CD4-positive, alpha-beta T cell treated with Interleukin-4 for 1 hour (primary cell): ENCODE data around the gene SNX15.

Source experiments
- DNase-seq, 2 donors: peaks; one replicate each; pipeline ENCODE4 v3.0.0-alpha.2; 2020 to 2022

Gene SNX15

DNA sequence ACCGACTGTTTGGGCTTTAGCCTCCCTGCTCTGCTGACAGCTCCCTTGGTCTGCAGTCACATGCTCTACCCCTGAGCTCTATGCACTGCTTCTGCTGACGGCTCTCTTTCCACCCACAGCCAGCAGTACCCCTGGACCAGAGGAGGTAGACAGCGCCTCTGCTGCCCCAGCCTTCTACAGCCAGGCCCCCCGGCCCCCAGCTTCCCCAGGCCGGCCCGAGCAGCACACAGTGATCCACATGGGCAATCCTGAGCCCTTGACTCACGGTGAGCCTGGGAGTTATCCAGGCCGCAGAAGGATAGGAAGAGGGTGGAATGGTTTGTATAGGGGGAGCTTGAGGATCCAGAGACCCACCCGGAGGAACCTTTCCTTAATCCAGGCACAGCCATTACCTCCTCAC lies 59.6 kb downstream of the SNX15 start:
- DNase-seq, result no peak

DNA sequence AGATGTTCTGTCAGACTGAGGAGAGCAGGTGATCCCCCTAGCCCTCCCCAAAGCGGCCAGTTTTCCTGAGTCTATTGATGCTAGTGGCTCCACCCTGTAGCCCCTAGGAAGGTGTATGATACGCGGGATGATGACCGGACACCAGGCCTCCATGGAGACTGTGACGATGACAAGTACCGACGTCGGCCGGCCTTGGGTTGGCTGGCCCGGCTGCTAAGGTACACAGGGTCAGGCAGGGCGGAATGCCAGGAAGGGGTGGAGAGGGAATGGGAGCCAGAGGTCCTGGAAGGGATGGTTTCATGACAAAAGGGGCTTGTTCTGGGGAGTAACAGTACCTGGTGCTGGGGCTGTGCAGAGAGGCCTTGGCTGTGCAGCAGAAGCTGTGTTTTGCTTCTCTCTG lies 60.0 kb downstream of the SNX15 start:
- no peak for DNase-seq

DNA sequence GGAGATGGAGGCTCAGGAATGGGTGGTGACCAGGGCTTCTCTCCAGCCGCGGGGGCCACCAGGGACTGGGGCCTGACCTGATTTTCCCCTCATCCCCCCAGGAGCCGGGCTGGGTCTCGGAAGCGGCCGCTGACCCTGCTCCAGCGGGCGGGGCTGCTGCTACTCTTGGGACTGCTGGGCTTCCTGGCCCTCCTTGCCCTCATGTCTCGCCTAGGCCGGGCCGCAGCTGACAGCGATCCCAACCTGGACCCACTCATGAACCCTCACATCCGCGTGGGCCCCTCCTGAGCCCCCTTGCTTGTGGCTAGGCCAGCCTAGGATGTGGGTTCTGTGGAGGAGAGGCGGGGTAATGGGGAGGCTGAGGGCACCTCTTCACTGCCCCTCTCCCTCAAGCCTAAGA lies 60.6 kb downstream of the SNX15 start:
- DNase-seq, result no peak

GRCh38 chr11:65089621-65090020 lies 62.4 kb downstream of the SNX15 start:
- DNase-seq, result no peak
